Brain microvascular endothelial cell (primary cell): ENCODE results near the gene INTS13.

Experiments used
- DNase-seq: peaks from one replicate; pipeline ENCODE4 v3.0.0-alpha.2; 2020
- H3K27ac ChIP-seq: fragments of 250-450 bp; sonication (Bioruptor Pico); 2 replicates; pipeline ENCODE4 v1.5.1; 2020; ENCODE audit warnings: mild to moderate bottlenecking, moderate library complexity
- H3K27me3 ChIP-seq: fragments of 250-450 bp; sonication (Bioruptor Pico); replicated peaks from 2 replicates; pipeline ENCODE4 v1.5.1; 2020; ENCODE audit warnings: mild to moderate bottlenecking
- H3K36me3 ChIP-seq: fragments of 250-450 bp; sonication (Bioruptor Pico); replicated peaks from 2 replicates; pipeline ENCODE4 v1.5.1; 2020; ENCODE audit warnings: mild to moderate bottlenecking
- H3K4me3 ChIP-seq: 2 replicates; pipeline ENCODE4 v1.5.1; 2011; ENCODE audit warnings: low read depth, mild to moderate bottlenecking, control low read depth, low read length, moderate library complexity
- CTCF ChIP-seq: IDR thresholded peaks from 2 replicates; pipeline ENCODE4 v1.5.1; 2011; ENCODE audit warnings: low read depth, mild to moderate bottlenecking, moderate library complexity, low read length, control low read depth, inconsistent platforms; ENCODE audit errors: missing control alignments
- in situ Hi-C: cut with HindIII; loops from 2 replicates; pipeline ENCODE4 v1.10.0; 2017; ENCODE audit warnings: low sequenced_read_pairs, low pct_ligation_motif_present

Gene INTS13

GRCh38 chr12:26884765-26885576 lies 52.8 kb downstream of the INTS13 start:
- peak; percentile 74 for DNase-seq
- Histone ChIP-seq H3K36me3 (no peaks in the 10 kb centered on the region), H3K4me3 (no peak overlapping the region), H3K27ac (no peak overlapping the region), H3K27me3 (no peaks in the 10 kb centered on the region)
- TF ChIP-seq CTCF = peak; percentile 95
- in situ Hi-C loops = no loop called here

GRCh38 chr12:26880625-26881024 lies 57.2 kb downstream of the INTS13 start:
- no peak for TF ChIP-seq CTCF
- DNase-seq = no peak
- no peaks in the 10 kb centered on the region for H3K36me3 ChIP-seq
- in situ Hi-C loops = no loop called here
- no peaks in the 10 kb centered on the region for H3K27me3 ChIP-seq
- no peak overlapping the region for H3K4me3 ChIP-seq
- H3K27ac ChIP-seq = no peak overlapping the region

GRCh38 chr12:26878661-26879119 lies 59.1 kb downstream of the INTS13 start:
- Histone ChIP-seq H3K27me3 (no peaks in the 10 kb centered on the region), H3K4me3 (no peak overlapping the region), H3K27ac (no peak overlapping the region), H3K36me3 (no peaks in the 10 kb centered on the region)
- in situ Hi-C loops = no loop called here
- DNase-seq = no peak
- no peak for TF ChIP-seq CTCF

- Histone ChIP-seq H3K27ac (no peak overlapping the region), H3K36me3 (no peaks in the 10 kb centered on the region), H3K27me3 (no peaks in the 10 kb centered on the region), H3K4me3 (no peak overlapping the region)
- in situ Hi-C loops = no loop called here
- no peak for TF ChIP-seq CTCF
- no peak for DNase-seq
These were observed 63.1 kb downstream of the INTS13 start for GRCh38 chr12:26874501-26875296.

- DNase-seq = no peak
- TF ChIP-seq CTCF = no peak
- Histone ChIP-seq H3K36me3 (no peaks in the 10 kb centered on the region), H3K27me3 (no peaks in the 10 kb centered on the region), H3K27ac (no peak overlapping the region), H3K4me3 (no peak overlapping the region)
- in situ Hi-C loops = no loop called here
These were observed 65.2 kb downstream of the INTS13 start for GRCh38 chr12:26872625-26873024.
